Gastrocnemius medialis (tissue), 4 donors: Measurements from ENCODE around the gene HEMGN.

Experiments
- CTCF ChIP-seq, 5 experiments: fragments of 450-650 bp in 3 of 5; fragments of 200-600 bp in 2 of 5; sonication (generic) in 2 of 5; IDR thresholded peaks in 4 of 5; conservative IDR thresholded peaks in 1 of 5; 1 replicate in 4 of 5; 2 replicates in 1 of 5; pipeline ENCODE4 v1.5.1; 2016 to 2019; ENCODE audit warnings: antibody characterized with exemption in 5 of 5, mild to moderate bottlenecking in 3 of 5, moderate library complexity in 3 of 5
- POLR2A ChIP-seq, 2 donors: fragments of 450-650 bp; IDR thresholded peaks; one replicate each; pipeline ENCODE4 v1.6.1; 2017; ENCODE audit warnings: antibody characterized with exemption in 2 of 2, mild to moderate bottlenecking in 2 of 2, moderate library complexity in 2 of 2

- no peak for TF ChIP-seq CTCF (IDR thresholded peaks at IDR 0.05 in 4 of 5, conservative IDR thresholded peaks at IDR 0.05 in 1 of 5)
- TF ChIP-seq POLR2A (IDR thresholded peaks at IDR 0.05), result no peak
These were observed 23.4 kb upstream of the HEMGN start for GRCh38 chr9:97961361-97961760.
